ENCODE data around the gene FAM222A.

GRCh38 chr12:109706398-109706746 is 7.3 kb upstream of the FAM222A start:
- TF ChIP-seq CTCF (optimal IDR thresholded peaks at IDR 0.05 in 1 of 3, IDR thresholded peaks at IDR 0.05 in 1 of 3, conservative IDR thresholded peaks at IDR 0.05 in 1 of 3; ENCODE audit: extremely low read depth in 1 of 3, insufficient read depth in 2 of 3, low read length in 3 of 3) (no peak), EZH2 (IDR thresholded peaks at IDR 0.05; ENCODE audit: low read length) (no peak)

Measured in keratinocyte (primary cell).